IMR-90 (cell line): Measurements from ENCODE around the gene FJX1. TPM values are rescaled to one million over a fixed set of nuclear protein-coding genes. Genes with fewer than 3 reads are reported as not detected.

Source experiments
- ATAC-seq: fragments of 200-7000 bp; cut with Tn5 transposase; 2 replicates; pipeline ENCODE4 v1.9.1; 2020; ENCODE audit warnings: low read depth, mild to moderate bottlenecking, moderate library complexity
- BruUV-seq: library from RNA; stranded (reverse); fragments of 400-500 nt; replicated peaks from 2 replicates; lab custom pipeline; 2021; lab: Mats Ljungman, UMichigan
- CTCF ChIA-PET: fragments of 300-600 bp; formaldehyde crosslinking; extraction: SDS; loops from one replicate; lab custom pipeline; 2021; ENCODE audit warnings: antibody characterized with exemption; lab: Yijun Ruan, JAX
- POLR2A ChIA-PET: fragments of 300-600 bp; sonication (Branson Sonifier 250); formaldehyde crosslinking; loops from one replicate; lab custom pipeline; 2022; ENCODE audit warnings: antibody characterized with exemption; ENCODE audit not compliant: unreplicated experiment; lab: Charles Lee
- DNase-seq: peaks from one replicate; pipeline ENCODE4 v3.0.0; 2013
- H2AFZ ChIP-seq: replicated peaks from 2 replicates; pipeline ENCODE3; 2013; ENCODE audit warnings: low read length, mild to moderate bottlenecking; ENCODE audit not compliant: poor library complexity
- H2AK5ac ChIP-seq: 2 replicates; pipeline ENCODE4 v1.6.1; 2013; ENCODE audit warnings: low read depth, low read length, inconsistent platforms
- H2AK9ac ChIP-seq: replicated peaks from 2 replicates; pipeline ENCODE3; 2013; ENCODE audit warnings: mild to moderate bottlenecking, low read depth, low read length, moderate library complexity; ENCODE audit not compliant: poor library complexity
- H2BK120ac ChIP-seq: 2 replicates; pipeline ENCODE4 v1.6.1; 2013; ENCODE audit warnings: low read depth, low read length, inconsistent platforms
- H2BK15ac ChIP-seq: 3 replicates; pipeline ENCODE4 v1.6.1; 2013; ENCODE audit warnings: low read depth, low read length, inconsistent platforms
- H2BK20ac ChIP-seq: 2 replicates; pipeline ENCODE4 v1.6.1; 2013; ENCODE audit warnings: low read depth, mild to moderate bottlenecking, inconsistent platforms, low read length, moderate library complexity
- H2BK5ac ChIP-seq: 2 replicates; pipeline ENCODE4 v1.6.1; 2013; ENCODE audit warnings: mild to moderate bottlenecking, low read depth, low read length, inconsistent platforms; ENCODE audit not compliant: poor library complexity, severe bottlenecking
- H3K14ac ChIP-seq: replicated peaks from 2 replicates; pipeline ENCODE4 v1.6.1; 2013; ENCODE audit warnings: low read depth, low read length, inconsistent platforms
- H3K18ac ChIP-seq: 2 replicates; pipeline ENCODE4 v1.6.1; 2013; ENCODE audit warnings: low read depth, low read length, control low read depth
- H3K23ac ChIP-seq: 2 replicates; pipeline ENCODE4 v1.6.1; 2013; ENCODE audit warnings: low read depth, low read length, inconsistent platforms
- H3K27ac ChIP-seq: 2 replicates; pipeline ENCODE4 v1.5.1; 2013; ENCODE audit warnings: mild to moderate bottlenecking, control low read depth, low read length; ENCODE audit not compliant: insufficient read depth
- H3K27me3 ChIP-seq: 2 replicates; pipeline ENCODE4 v1.6.1; 2013; ENCODE audit warnings: low read length; ENCODE audit not compliant: control insufficient read depth, insufficient read depth
- H3K36me3 ChIP-seq: 2 replicates; pipeline ENCODE4 v1.6.1; 2013; ENCODE audit warnings: low read length, mixed read lengths; ENCODE audit not compliant: control insufficient read depth, insufficient read depth
- H3K4ac ChIP-seq: 2 replicates; pipeline ENCODE4 v1.6.1; 2013; ENCODE audit warnings: low read depth, low read length, inconsistent platforms
- H3K4me1 ChIP-seq: 2 replicates; pipeline ENCODE4 v1.6.1; 2013; ENCODE audit warnings: low read length, mixed read lengths; ENCODE audit not compliant: control insufficient read depth, insufficient read depth
- H3K4me2 ChIP-seq: 2 replicates; pipeline ENCODE4 v1.6.1; 2013; ENCODE audit warnings: low read depth, mild to moderate bottlenecking, control low read depth, low read length, moderate library complexity
- H3K4me3 ChIP-seq: 2 replicates; pipeline ENCODE4 v1.5.1; 2013; ENCODE audit warnings: low read depth, mild to moderate bottlenecking, control low read depth, low read length, moderate library complexity; ENCODE audit not compliant: insufficient read depth
- H3K56ac ChIP-seq: 2 replicates; pipeline ENCODE4 v1.6.1; 2013; ENCODE audit warnings: low read length, inconsistent platforms; ENCODE audit not compliant: insufficient read depth; ENCODE audit errors: extremely low read depth
- H3K79me1 ChIP-seq, 2 experiments: 2 replicates each; pipeline ENCODE4 v1.6.1; 2013; ENCODE audit warnings: low read length in 2 of 2, inconsistent platforms in 1 of 2, low read depth in 1 of 2
- H3K9ac ChIP-seq: 2 replicates; pipeline ENCODE4 v1.6.1; 2013; ENCODE audit warnings: low read depth, low read length, control low read depth
- H3K9me1 ChIP-seq: 2 replicates; pipeline ENCODE4 v1.6.1; 2013; ENCODE audit warnings: low read length, inconsistent platforms; ENCODE audit not compliant: insufficient read depth
- H3K9me3 ChIP-seq: 2 replicates; pipeline ENCODE4 v1.6.1; 2013; ENCODE audit warnings: low read length; ENCODE audit not compliant: control insufficient read depth, insufficient read depth
- H4K20me1 ChIP-seq: 2 replicates; pipeline ENCODE4 v1.6.1; 2013; ENCODE audit warnings: low read length, inconsistent platforms; ENCODE audit not compliant: insufficient read depth
- H4K5ac ChIP-seq: 2 replicates; pipeline ENCODE4 v1.6.1; 2013; ENCODE audit warnings: mild to moderate bottlenecking, low read depth, low read length, control low read depth
- H4K8ac ChIP-seq, 2 experiments: 2 replicates each; pipeline ENCODE4 v1.6.1; 2013; ENCODE audit warnings: low read depth in 2 of 2, low read length in 2 of 2, control low read depth in 1 of 2, inconsistent platforms in 1 of 2
- H4K91ac ChIP-seq: 2 replicates; pipeline ENCODE4 v1.6.1; 2013; ENCODE audit warnings: low read depth, low read length, inconsistent platforms; ENCODE audit not compliant: insufficient read depth
- BHLHE40 ChIP-seq: fragments of 150-350 bp; IDR thresholded peaks from 2 replicates; pipeline ENCODE4 v1.6.1; 2016; ENCODE audit warnings: mild to moderate bottlenecking, low read depth, low read length
- CEBPB ChIP-seq: IDR thresholded peaks from 2 replicates; pipeline ENCODE4 v1.6.1; 2012; ENCODE audit warnings: low read depth, low read length, improper control_type of control experiment
- CTCF ChIP-seq: conservative IDR thresholded peaks from 2 replicates; pipeline ENCODE4 v1.5.1; 2012; ENCODE audit warnings: mild to moderate bottlenecking, low read depth, low read length, improper control_type of control experiment
- MAFK ChIP-seq: IDR thresholded peaks from 2 replicates; pipeline ENCODE4 v1.6.1; 2012; ENCODE audit warnings: low read depth, low read length, improper control_type of control experiment
- MAZ ChIP-seq: IDR thresholded peaks from 2 replicates; pipeline ENCODE4 v1.6.1; 2012; ENCODE audit warnings: low read depth, mild to moderate bottlenecking, low read length, improper control_type of control experiment, moderate library complexity, borderline replicate concordance
- MXI1 ChIP-seq: IDR thresholded peaks from 2 replicates; pipeline ENCODE4 v1.6.1; 2012; ENCODE audit warnings: low read depth, mild to moderate bottlenecking, low read length, moderate library complexity, borderline replicate concordance
- NFE2L2 ChIP-seq: fragments of 150-350 bp; IDR thresholded peaks from 2 replicates; pipeline ENCODE4 v1.6.1; 2016; ENCODE audit warnings: low read depth, mild to moderate bottlenecking, low read length
- POLR2A ChIP-seq: IDR thresholded peaks from 2 replicates; pipeline ENCODE4 v1.6.1; 2012; ENCODE audit warnings: mild to moderate bottlenecking, low read depth, low read length
- RAD21 ChIP-seq: IDR thresholded peaks from 2 replicates; pipeline ENCODE4 v1.6.1; 2012; ENCODE audit warnings: low read length, improper control_type of control experiment
- RCOR1 ChIP-seq: IDR thresholded peaks from 2 replicates; pipeline ENCODE4 v1.6.1; 2012; ENCODE audit warnings: mild to moderate bottlenecking, low read length, improper control_type of control experiment; ENCODE audit not compliant: insufficient replicate concordance
- RFX5 ChIP-seq: IDR thresholded peaks from 2 replicates; pipeline ENCODE4 v1.8.0; 2012; ENCODE audit warnings: low read depth, mild to moderate bottlenecking, low read length, moderate library complexity
- SMC3 ChIP-seq: fragments of 150-350 bp; IDR thresholded peaks from 2 replicates; pipeline ENCODE4 v1.6.1; 2016; ENCODE audit warnings: low read depth, mild to moderate bottlenecking, antibody characterized with exemption, low read length, moderate library complexity
- WGBS, 2 experiments: methylation state at CpG; one replicate each; pipeline versions ENCODE4 v1.1.5 to v1.1.7; 2013; ENCODE audit warnings: missing lambda C conversion rate in 2 of 2; ENCODE audit not compliant: insufficient read length in 1 of 2; ENCODE audit errors: extremely low coverage in 2 of 2; 5-methylcytosine and 5-hydroxymethylcytosine counted together
- dilution Hi-C: fragments of 300-500 bp; cut with HindIII; formaldehyde crosslinking; loops from one replicate; pipeline ENCODE4 v1.14.3; 2018; ENCODE audit warnings: low sequenced_read_pairs; ENCODE audit not compliant: unreplicated experiment
- in situ Hi-C: fragments of 300-500 bp; cut with MboI; formaldehyde crosslinking; loops from 3 replicates; pipeline ENCODE4 v1.14.3; 2019; ENCODE audit warnings: low sequenced_read_pairs, inconsistent platforms, mixed read lengths
- intact Hi-C: fragments of 100-400 bp; cut with micrococcal nuclease; formaldehyde crosslinking; loops from 2 replicates; pipeline ENCODE4 v1.10.0; 2022
- polyA plus RNA-seq, 3 experiments: library from polyadenylated mRNA; depleted of rRNA; stranded (reverse); fragments of >200 nt; gene quantifications; 2 replicates each; pipeline ENCODE4 v1.2.3, GENCODE V29; 2012; ENCODE audit warnings: low replicate concordance in 1 of 3
- total RNA-seq: library from RNA; depleted of rRNA; stranded (reverse); fragments of >200 nt; gene quantifications from 2 replicates; pipeline ENCODE4 v1.2.3, GENCODE V29; 2012
- TF ChIP-seq, protein P1 (sequence below): fragments of 150-350 bp; IDR thresholded peaks from 2 replicates; pipeline ENCODE4 v1.6.1; 2017; ENCODE audit warnings: mild to moderate bottlenecking, antibody characterized with exemption, low read length, low read depth

Gene FJX1
- total and polyA plus RNA-seq, 2 of the 4 experiments (the other 2 are of a cell fraction) = 8.4 to 11.2 TPM

DNA sequence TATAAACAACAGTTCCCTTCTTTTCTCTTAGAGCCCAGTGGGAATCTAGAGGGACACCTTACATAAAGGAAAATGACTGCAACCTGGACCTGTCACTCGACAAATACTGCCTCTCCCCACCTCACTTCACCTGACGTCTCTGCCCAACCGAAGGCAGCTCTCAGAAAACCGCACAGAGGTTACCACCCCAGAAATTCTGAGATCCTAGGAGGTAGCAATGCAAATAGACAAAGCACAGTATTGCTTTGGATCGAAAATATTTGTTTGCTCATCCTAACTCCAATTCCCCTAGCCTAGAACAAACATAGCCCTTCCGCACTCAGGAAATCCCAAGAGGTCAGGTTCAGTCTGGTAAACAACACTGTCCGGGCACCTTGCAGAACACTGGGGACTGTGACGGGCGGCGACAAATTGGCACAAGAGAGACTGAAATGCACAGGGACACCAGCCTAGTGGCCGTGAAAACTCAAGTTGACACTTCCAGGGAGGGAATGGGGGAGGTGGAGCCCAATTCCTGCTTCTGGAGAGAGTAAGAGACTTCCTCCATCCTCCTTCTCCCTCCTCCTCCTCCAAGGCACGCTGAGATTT, 43.9 kb downstream of the FJX1 start (continued):
- TF ChIP-seq CTCF = no peak

- intact Hi-C loops = loop anchor here (2.0 kb wide), 2 partner anchors 40 to 176 kb away; no protein-coding TSS in a partner anchor
- H3K9ac ChIP-seq = peak within 1 kb of the TSS; percentile 90
- H4K20me1 ChIP-seq = peaks cover 4% of the 10 kb centered on the region; the same call in 1 of the 2 replicates
- ATAC-seq (peak; percentile 96), DNase-seq (peak; percentile 81)
- ChIA-PET POLR2A (no interaction called here), CTCF (no interaction called here)
- peak within 1 kb of the TSS; percentile 49 for H2BK20ac ChIP-seq
- H3K27me3 ChIP-seq = no peaks in the 10 kb centered on the region
- peak within 1 kb of the TSS; percentile 82 for H2AK5ac ChIP-seq
- H3K23ac ChIP-seq = peak within 1 kb of the TSS; percentile 97
- BruUV-seq = TSS peak; percentile 76
- H3K18ac ChIP-seq = peak within 1 kb of the TSS; percentile 88
- H4K5ac ChIP-seq = peak within 1 kb of the TSS; percentile 96
- peak within 1 kb of the TSS; percentile 92 for H3K56ac ChIP-seq
- peak within 1 kb of the TSS; percentile 69 for H4K91ac ChIP-seq
- peak within 1 kb of the TSS; percentile 96 for H3K14ac ChIP-seq
- peak within 1 kb of the TSS; percentile 68 for H3K4me3 ChIP-seq
- peaks cover 11% of the 10 kb centered on the region for H3K4me1 ChIP-seq
- in situ Hi-C loops = no loop called here
- H4K8ac ChIP-seq = peak within 1 kb of the TSS; percentile 87 to 97
- H3K9me1 ChIP-seq = no peaks in the 10 kb centered on the region
- H2BK120ac ChIP-seq = peak within 1 kb of the TSS; percentile 93
- H3K4me2 ChIP-seq = peak within 1 kb of the TSS; percentile 91
- no peak for TF ChIP-seq RAD21
- TF ChIP-seq MAZ = peak; percentile 81; the same call in 1 of the 2 replicates
- TF ChIP-seq, protein P1, sequence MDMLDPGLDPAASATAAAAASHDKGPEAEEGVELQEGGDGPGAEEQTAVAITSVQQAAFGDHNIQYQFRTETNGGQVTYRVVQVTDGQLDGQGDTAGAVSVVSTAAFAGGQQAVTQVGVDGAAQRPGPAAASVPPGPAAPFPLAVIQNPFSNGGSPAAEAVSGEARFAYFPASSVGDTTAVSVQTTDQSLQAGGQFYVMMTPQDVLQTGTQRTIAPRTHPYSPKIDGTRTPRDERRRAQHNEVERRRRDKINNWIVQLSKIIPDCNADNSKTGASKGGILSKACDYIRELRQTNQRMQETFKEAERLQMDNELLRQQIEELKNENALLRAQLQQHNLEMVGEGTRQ = peak; percentile 75
- peak; percentile 29 for TF ChIP-seq RCOR1
- TF ChIP-seq SMC3 = 0 out of 2 replicates have a peak, but pooled peaks have one; percentile 5
- TF ChIP-seq RFX5 = no peak
- peak; percentile 87 for TF ChIP-seq BHLHE40
- peak; percentile 79 for TF ChIP-seq POLR2A
- peak; percentile 84; the same call in 1 of the 2 replicates for TF ChIP-seq MXI1
- TF ChIP-seq CEBPB = no peak
- TF ChIP-seq MAFK = 0 out of 2 replicates have a peak, but pooled peaks have one; percentile 17
- TF ChIP-seq NFE2L2 = peak; percentile 49; the same call in 1 of the 2 replicates
- H2AK9ac ChIP-seq = peak within 1 kb of the TSS; percentile 91
- H2BK15ac ChIP-seq = peak within 1 kb of the TSS; percentile 91
- dilution Hi-C loops = no loop called here
- H2AFZ ChIP-seq = peak within 1 kb of the TSS; percentile 98
- H3K36me3 ChIP-seq = no peaks in the 10 kb centered on the region
- H2BK5ac ChIP-seq = peak within 1 kb of the TSS; percentile 82
- 3% methylated on average over 36 of the region's 82 CpGs; no CpG with 5 or more reads in 1 of the 2 experiments for WGBS, 2 experiments
- peaks cover 16 to 36% of the 10 kb centered on the region in 2 experiments for H3K79me1 ChIP-seq
- peak within 1 kb of the TSS; percentile 94 for H3K27ac ChIP-seq
- H3K4ac ChIP-seq = peak within 1 kb of the TSS; percentile 97
- H3K9me3 ChIP-seq = peaks cover 3% of the 10 kb centered on the region
Observed at GRCh38 chr11:35662649-35663407, 44.6 kb downstream of the FJX1 start, which contains the start of gene TRIM44. Gene TRIM44, plus strand, starts transcription at chr11:35662775. Its CDS starts 337 bp downstream, at chr11:35663112.
